ENCODE results near the gene TMEM126A.

- no peak for TF ChIP-seq CTCF (IDR thresholded peaks at IDR 0.05; ENCODE audit: low read depth, low read length, missing input control)
- TF ChIP-seq JUND (IDR thresholded peaks at IDR 0.05): no peak
- no peak for TF ChIP-seq EGR1 (IDR thresholded peaks at IDR 0.05; ENCODE audit: low read depth in 2 of 2)
- TF ChIP-seq YY1 (IDR thresholded peaks at IDR 0.05): no peak
- TF ChIP-seq TAF1 (conservative IDR thresholded peaks at IDR 0.05): no peak
- no peak for TF ChIP-seq REST (IDR thresholded peaks at IDR 0.05)
- TF ChIP-seq RAD21 (IDR thresholded peaks at IDR 0.05): no peak
- no peak for TF ChIP-seq SP1 (IDR thresholded peaks at IDR 0.05)
- no peak for TF ChIP-seq MAX (IDR thresholded peaks at IDR 0.05)
- no peak for TF ChIP-seq ZBTB33 (IDR thresholded peaks at IDR 0.05)
- TF ChIP-seq ATF3 (IDR thresholded peaks at IDR 0.05): no peak
- TF ChIP-seq HNF4G (IDR thresholded peaks at IDR 0.05): no peak
These were observed 34.9 kb downstream of the TMEM126A start for GRCh38 chr11:85682330-85683305.

All from liver (tissue), 3 donors.